IMR-90 (cell line): ENCODE results near the gene TTLL7. TPM values are rescaled to one million over a fixed set of nuclear protein-coding genes. Genes with fewer than 3 reads are reported as not detected.

Source experiments
- ATAC-seq: fragments of 200-7000 bp; cut with Tn5 transposase; 2 replicates; pipeline ENCODE4 v1.9.1; 2020; ENCODE audit warnings: low read depth, mild to moderate bottlenecking, moderate library complexity
- BruUV-seq: library from RNA; stranded (reverse); fragments of 400-500 nt; replicated peaks from 2 replicates; lab custom pipeline; 2021; lab: Mats Ljungman, UMichigan
- CTCF ChIA-PET: fragments of 300-600 bp; formaldehyde crosslinking; extraction: SDS; loops from one replicate; lab custom pipeline; 2021; ENCODE audit warnings: antibody characterized with exemption; lab: Yijun Ruan, JAX
- POLR2A ChIA-PET: fragments of 300-600 bp; sonication (Branson Sonifier 250); formaldehyde crosslinking; loops from one replicate; lab custom pipeline; 2022; ENCODE audit warnings: antibody characterized with exemption; ENCODE audit not compliant: unreplicated experiment; lab: Charles Lee
- DNase-seq: peaks from one replicate; pipeline ENCODE4 v3.0.0; 2013
- H2AFZ ChIP-seq: replicated peaks from 2 replicates; pipeline ENCODE3; 2013; ENCODE audit warnings: low read length, mild to moderate bottlenecking; ENCODE audit not compliant: poor library complexity
- H2AK5ac ChIP-seq: 2 replicates; pipeline ENCODE4 v1.6.1; 2013; ENCODE audit warnings: low read depth, low read length, inconsistent platforms
- H2AK9ac ChIP-seq: replicated peaks from 2 replicates; pipeline ENCODE3; 2013; ENCODE audit warnings: mild to moderate bottlenecking, low read depth, low read length, moderate library complexity; ENCODE audit not compliant: poor library complexity
- H2BK120ac ChIP-seq: 2 replicates; pipeline ENCODE4 v1.6.1; 2013; ENCODE audit warnings: low read depth, low read length, inconsistent platforms
- H2BK15ac ChIP-seq: 3 replicates; pipeline ENCODE4 v1.6.1; 2013; ENCODE audit warnings: low read depth, low read length, inconsistent platforms
- H2BK20ac ChIP-seq: 2 replicates; pipeline ENCODE4 v1.6.1; 2013; ENCODE audit warnings: low read depth, mild to moderate bottlenecking, inconsistent platforms, low read length, moderate library complexity
- H2BK5ac ChIP-seq: 2 replicates; pipeline ENCODE4 v1.6.1; 2013; ENCODE audit warnings: mild to moderate bottlenecking, low read depth, low read length, inconsistent platforms; ENCODE audit not compliant: poor library complexity, severe bottlenecking
- H3K14ac ChIP-seq: replicated peaks from 2 replicates; pipeline ENCODE4 v1.6.1; 2013; ENCODE audit warnings: low read depth, low read length, inconsistent platforms
- H3K18ac ChIP-seq: 2 replicates; pipeline ENCODE4 v1.6.1; 2013; ENCODE audit warnings: low read depth, low read length, control low read depth
- H3K23ac ChIP-seq: 2 replicates; pipeline ENCODE4 v1.6.1; 2013; ENCODE audit warnings: low read depth, low read length, inconsistent platforms
- H3K27ac ChIP-seq: 2 replicates; pipeline ENCODE4 v1.5.1; 2013; ENCODE audit warnings: mild to moderate bottlenecking, control low read depth, low read length; ENCODE audit not compliant: insufficient read depth
- H3K27me3 ChIP-seq: 2 replicates; pipeline ENCODE4 v1.6.1; 2013; ENCODE audit warnings: low read length; ENCODE audit not compliant: control insufficient read depth, insufficient read depth
- H3K36me3 ChIP-seq: 2 replicates; pipeline ENCODE4 v1.6.1; 2013; ENCODE audit warnings: low read length, mixed read lengths; ENCODE audit not compliant: control insufficient read depth, insufficient read depth
- H3K4ac ChIP-seq: 2 replicates; pipeline ENCODE4 v1.6.1; 2013; ENCODE audit warnings: low read depth, low read length, inconsistent platforms
- H3K4me1 ChIP-seq: 2 replicates; pipeline ENCODE4 v1.6.1; 2013; ENCODE audit warnings: low read length, mixed read lengths; ENCODE audit not compliant: control insufficient read depth, insufficient read depth
- H3K4me2 ChIP-seq: 2 replicates; pipeline ENCODE4 v1.6.1; 2013; ENCODE audit warnings: low read depth, mild to moderate bottlenecking, control low read depth, low read length, moderate library complexity
- H3K4me3 ChIP-seq: 2 replicates; pipeline ENCODE4 v1.5.1; 2013; ENCODE audit warnings: low read depth, mild to moderate bottlenecking, control low read depth, low read length, moderate library complexity; ENCODE audit not compliant: insufficient read depth
- H3K56ac ChIP-seq: 2 replicates; pipeline ENCODE4 v1.6.1; 2013; ENCODE audit warnings: low read length, inconsistent platforms; ENCODE audit not compliant: insufficient read depth; ENCODE audit errors: extremely low read depth
- H3K79me1 ChIP-seq, 2 experiments: 2 replicates each; pipeline ENCODE4 v1.6.1; 2013; ENCODE audit warnings: low read length in 2 of 2, inconsistent platforms in 1 of 2, low read depth in 1 of 2
- H3K9ac ChIP-seq: 2 replicates; pipeline ENCODE4 v1.6.1; 2013; ENCODE audit warnings: low read depth, low read length, control low read depth
- H3K9me1 ChIP-seq: 2 replicates; pipeline ENCODE4 v1.6.1; 2013; ENCODE audit warnings: low read length, inconsistent platforms; ENCODE audit not compliant: insufficient read depth
- H3K9me3 ChIP-seq: 2 replicates; pipeline ENCODE4 v1.6.1; 2013; ENCODE audit warnings: low read length; ENCODE audit not compliant: control insufficient read depth, insufficient read depth
- H4K20me1 ChIP-seq: 2 replicates; pipeline ENCODE4 v1.6.1; 2013; ENCODE audit warnings: low read length, inconsistent platforms; ENCODE audit not compliant: insufficient read depth
- H4K5ac ChIP-seq: 2 replicates; pipeline ENCODE4 v1.6.1; 2013; ENCODE audit warnings: mild to moderate bottlenecking, low read depth, low read length, control low read depth
- H4K8ac ChIP-seq, 2 experiments: 2 replicates each; pipeline ENCODE4 v1.6.1; 2013; ENCODE audit warnings: low read depth in 2 of 2, low read length in 2 of 2, control low read depth in 1 of 2, inconsistent platforms in 1 of 2
- H4K91ac ChIP-seq: 2 replicates; pipeline ENCODE4 v1.6.1; 2013; ENCODE audit warnings: low read depth, low read length, inconsistent platforms; ENCODE audit not compliant: insufficient read depth
- CEBPB ChIP-seq: IDR thresholded peaks from 2 replicates; pipeline ENCODE4 v1.6.1; 2012; ENCODE audit warnings: low read depth, low read length, improper control_type of control experiment
- FOS ChIP-seq: fragments of 150-350 bp; IDR thresholded peaks from 2 replicates; pipeline ENCODE4 v1.6.1; 2016; ENCODE audit warnings: low read depth, low read length
- MAZ ChIP-seq: IDR thresholded peaks from 2 replicates; pipeline ENCODE4 v1.6.1; 2012; ENCODE audit warnings: low read depth, mild to moderate bottlenecking, low read length, improper control_type of control experiment, moderate library complexity, borderline replicate concordance
- POLR2A ChIP-seq: IDR thresholded peaks from 2 replicates; pipeline ENCODE4 v1.6.1; 2012; ENCODE audit warnings: mild to moderate bottlenecking, low read depth, low read length
- RFX5 ChIP-seq: IDR thresholded peaks from 2 replicates; pipeline ENCODE4 v1.8.0; 2012; ENCODE audit warnings: low read depth, mild to moderate bottlenecking, low read length, moderate library complexity
- SMC3 ChIP-seq: fragments of 150-350 bp; IDR thresholded peaks from 2 replicates; pipeline ENCODE4 v1.6.1; 2016; ENCODE audit warnings: low read depth, mild to moderate bottlenecking, antibody characterized with exemption, low read length, moderate library complexity
- WGBS, 2 experiments: methylation state at CpG; one replicate each; pipeline versions ENCODE4 v1.1.5 to v1.1.7; 2013; ENCODE audit warnings: missing lambda C conversion rate in 2 of 2; ENCODE audit not compliant: insufficient read length in 1 of 2; ENCODE audit errors: extremely low coverage in 2 of 2; 5-methylcytosine and 5-hydroxymethylcytosine counted together
- dilution Hi-C: fragments of 300-500 bp; cut with HindIII; formaldehyde crosslinking; loops from one replicate; pipeline ENCODE4 v1.14.3; 2018; ENCODE audit warnings: low sequenced_read_pairs; ENCODE audit not compliant: unreplicated experiment
- in situ Hi-C: fragments of 300-500 bp; cut with MboI; formaldehyde crosslinking; loops from 3 replicates; pipeline ENCODE4 v1.14.3; 2019; ENCODE audit warnings: low sequenced_read_pairs, inconsistent platforms, mixed read lengths
- intact Hi-C: fragments of 100-400 bp; cut with micrococcal nuclease; formaldehyde crosslinking; loops from 2 replicates; pipeline ENCODE4 v1.10.0; 2022
- polyA plus RNA-seq, 3 experiments: library from polyadenylated mRNA; depleted of rRNA; stranded (reverse); fragments of >200 nt; gene quantifications; 2 replicates each; pipeline ENCODE4 v1.2.3, GENCODE V29; 2012; ENCODE audit warnings: low replicate concordance in 1 of 3
- total RNA-seq: library from RNA; depleted of rRNA; stranded (reverse); fragments of >200 nt; gene quantifications from 2 replicates; pipeline ENCODE4 v1.2.3, GENCODE V29; 2012
- TF ChIP-seq, protein P1 (sequence below): conservative IDR thresholded peaks from 2 replicates; pipeline ENCODE4 v1.5.1; 2012; ENCODE audit warnings: mild to moderate bottlenecking, low read depth, low read length, improper control_type of control experiment
- TF ChIP-seq, protein P2 (sequence below): fragments of 150-350 bp; IDR thresholded peaks from 2 replicates; pipeline ENCODE4 v1.6.1; 2016; ENCODE audit warnings: low read depth, mild to moderate bottlenecking, low read length, moderate library complexity, borderline replicate concordance
- TF ChIP-seq, protein P3 (sequence below): fragments of 150-350 bp; IDR thresholded peaks from 2 replicates; pipeline ENCODE4 v1.6.1; 2017; ENCODE audit warnings: mild to moderate bottlenecking, antibody characterized with exemption, low read length, low read depth

TTLL7 gene
- total and polyA plus RNA-seq, 2 of the 4 experiments (the other 2 are of a cell fraction), result 5.7 to 8.1 TPM

DNA sequence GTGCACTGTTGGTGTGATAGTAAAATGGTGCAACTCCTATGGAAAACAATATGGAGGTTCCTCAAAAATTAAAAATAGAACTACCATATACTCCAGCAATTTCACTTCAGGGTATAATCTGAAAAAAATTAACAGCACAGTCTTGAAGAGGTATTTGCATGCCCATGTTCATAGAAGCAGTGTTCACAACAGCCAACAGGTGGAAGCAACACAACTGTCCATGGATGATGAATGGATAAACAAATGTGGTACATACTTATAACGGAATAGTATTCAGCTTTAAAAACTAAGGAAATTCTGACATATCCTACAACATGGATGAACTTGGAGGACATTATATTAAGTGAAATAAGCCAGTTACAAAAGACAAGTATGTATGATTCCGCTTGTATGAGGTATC lies 8.2 kb downstream of the TTLL7 start:
- Histone ChIP-seq H3K4ac (no peak overlapping the region), H3K23ac (no peak overlapping the region), H2AK9ac (no peak overlapping the region), H4K20me1 (no peaks in the 10 kb centered on the region), H2AK5ac (no peak overlapping the region), H3K27ac (no peak overlapping the region), H2BK120ac (no peak overlapping the region), H2AFZ (no peak overlapping the region), H3K18ac (no peak overlapping the region), H3K4me3 (no peak overlapping the region), H3K56ac (no peak overlapping the region), H3K4me1 (no peaks in the 10 kb centered on the region), H3K14ac (no peak overlapping the region), H3K4me2 (no peak overlapping the region), H4K91ac (no peak overlapping the region), H3K9ac (no peak overlapping the region), H3K79me1 (peaks cover 0 to 18% of the 10 kb centered on the region in 2 experiments; a peak in 3 of 4 replicates), H3K36me3 (no peaks in the 10 kb centered on the region), H4K8ac (no peak overlapping the region), H3K9me3 (peaks cover 1% of the 10 kb centered on the region; the same call in 1 of the 2 replicates), H4K5ac (no peak overlapping the region), H3K9me1 (no peaks in the 10 kb centered on the region), H2BK20ac (no peak overlapping the region), H3K27me3 (no peaks in the 10 kb centered on the region), H2BK5ac (no peak overlapping the region), H2BK15ac (no peak overlapping the region)
- dilution Hi-C loops (no loop called here), in situ Hi-C loops (no loop called here), intact Hi-C loops (no loop called here)
- no peak for DNase-seq
- WGBS, 2 experiments, result no CpG with 5 or more reads among the region's 2 CpGs
- no TSS peak for BruUV-seq
- TF ChIP-seq SMC3 (no peak), RFX5 (no peak), CEBPB (no peak), FOS (no peak), POLR2A (no peak), MAZ (no peak)
- TF ChIP-seq, protein P1, sequence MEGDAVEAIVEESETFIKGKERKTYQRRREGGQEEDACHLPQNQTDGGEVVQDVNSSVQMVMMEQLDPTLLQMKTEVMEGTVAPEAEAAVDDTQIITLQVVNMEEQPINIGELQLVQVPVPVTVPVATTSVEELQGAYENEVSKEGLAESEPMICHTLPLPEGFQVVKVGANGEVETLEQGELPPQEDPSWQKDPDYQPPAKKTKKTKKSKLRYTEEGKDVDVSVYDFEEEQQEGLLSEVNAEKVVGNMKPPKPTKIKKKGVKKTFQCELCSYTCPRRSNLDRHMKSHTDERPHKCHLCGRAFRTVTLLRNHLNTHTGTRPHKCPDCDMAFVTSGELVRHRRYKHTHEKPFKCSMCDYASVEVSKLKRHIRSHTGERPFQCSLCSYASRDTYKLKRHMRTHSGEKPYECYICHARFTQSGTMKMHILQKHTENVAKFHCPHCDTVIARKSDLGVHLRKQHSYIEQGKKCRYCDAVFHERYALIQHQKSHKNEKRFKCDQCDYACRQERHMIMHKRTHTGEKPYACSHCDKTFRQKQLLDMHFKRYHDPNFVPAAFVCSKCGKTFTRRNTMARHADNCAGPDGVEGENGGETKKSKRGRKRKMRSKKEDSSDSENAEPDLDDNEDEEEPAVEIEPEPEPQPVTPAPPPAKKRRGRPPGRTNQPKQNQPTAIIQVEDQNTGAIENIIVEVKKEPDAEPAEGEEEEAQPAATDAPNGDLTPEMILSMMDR, result no peak
- TF ChIP-seq, protein P2, sequence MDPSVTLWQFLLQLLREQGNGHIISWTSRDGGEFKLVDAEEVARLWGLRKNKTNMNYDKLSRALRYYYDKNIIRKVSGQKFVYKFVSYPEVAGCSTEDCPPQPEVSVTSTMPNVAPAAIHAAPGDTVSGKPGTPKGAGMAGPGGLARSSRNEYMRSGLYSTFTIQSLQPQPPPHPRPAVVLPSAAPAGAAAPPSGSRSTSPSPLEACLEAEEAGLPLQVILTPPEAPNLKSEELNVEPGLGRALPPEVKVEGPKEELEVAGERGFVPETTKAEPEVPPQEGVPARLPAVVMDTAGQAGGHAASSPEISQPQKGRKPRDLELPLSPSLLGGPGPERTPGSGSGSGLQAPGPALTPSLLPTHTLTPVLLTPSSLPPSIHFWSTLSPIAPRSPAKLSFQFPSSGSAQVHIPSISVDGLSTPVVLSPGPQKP, result no peak
- TF ChIP-seq, protein P3, sequence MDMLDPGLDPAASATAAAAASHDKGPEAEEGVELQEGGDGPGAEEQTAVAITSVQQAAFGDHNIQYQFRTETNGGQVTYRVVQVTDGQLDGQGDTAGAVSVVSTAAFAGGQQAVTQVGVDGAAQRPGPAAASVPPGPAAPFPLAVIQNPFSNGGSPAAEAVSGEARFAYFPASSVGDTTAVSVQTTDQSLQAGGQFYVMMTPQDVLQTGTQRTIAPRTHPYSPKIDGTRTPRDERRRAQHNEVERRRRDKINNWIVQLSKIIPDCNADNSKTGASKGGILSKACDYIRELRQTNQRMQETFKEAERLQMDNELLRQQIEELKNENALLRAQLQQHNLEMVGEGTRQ, result no peak
- ATAC-seq, result no peak
- POLR2A ChIA-PET, result no interaction called here
- CTCF ChIA-PET, result no interaction called here
